AML-193 (cell line): ENCODE measurements around the gene FAM72D.
"Not testable (repeated sequence)": the region's sequence is repeated elsewhere in the genome, so short reads cannot be mapped to it uniquely, and the experiment has no call there.

Source experiments
- DNase-seq, 2 experiments: peaks; one replicate each; lab custom pipeline; 2025; lab: John Stamatoyannopoulos, UW

Gene FAM72D

GRCh38 chr1:145082483-145083255 lies 13.1 kb upstream of the FAM72D start:
- DNase-seq, result not testable (repeated sequence)

GRCh38 chr1:145093517-145094149 lies 2.1 kb upstream of the FAM72D start:
- DNase-seq, result not testable (repeated sequence)

- DNase-seq, result not testable (repeated sequence)
These were observed 1.0 kb upstream of the FAM72D start for GRCh38 chr1:145094655-145095211.

- DNase-seq, result not testable (repeated sequence)
These were observed 6.0 kb downstream of the FAM72D start for GRCh38 chr1:145101725-145102124.

- not testable (repeated sequence) for DNase-seq
These were observed 7.5 kb downstream of the FAM72D start for GRCh38 chr1:145103294-145103693.

GRCh38 chr1:145111674-145112073 lies 15.9 kb downstream of the FAM72D start:
- not testable (repeated sequence) for DNase-seq

- DNase-seq, result not testable (repeated sequence)
These were observed 16.9 kb downstream of the FAM72D start for GRCh38 chr1:145112703-145113102.

GRCh38 chr1:145114560-145115057 lies 18.8 kb downstream of the FAM72D start:
- DNase-seq, result not testable (repeated sequence)

- DNase-seq, result not testable (repeated sequence)
These were observed 20.1 kb downstream of the FAM72D start for GRCh38 chr1:145115587-145116493.

GRCh38 chr1:145119842-145120241 lies 24.1 kb downstream of the FAM72D start:
- DNase-seq, result not testable (repeated sequence)

GRCh38 chr1:145122344-145123061 lies 26.7 kb downstream of the FAM72D start:
- DNase-seq, result not testable (repeated sequence)

- DNase-seq, result not testable (repeated sequence)
These were observed 27.3 kb downstream of the FAM72D start for GRCh38 chr1:145123062-145123395.

- not testable (repeated sequence) for DNase-seq
These were observed 28.3 kb downstream of the FAM72D start for GRCh38 chr1:145123992-145124641.

- DNase-seq, result not testable (repeated sequence)
These were observed 29.3 kb downstream of the FAM72D start for GRCh38 chr1:145125112-145125511.

GRCh38 chr1:145127144-145127543 lies 31.4 kb downstream of the FAM72D start:
- not testable (repeated sequence) for DNase-seq

- DNase-seq, result not testable (repeated sequence)
These were observed 33.1 kb downstream of the FAM72D start for GRCh38 chr1:145128697-145129469.

- not testable (repeated sequence) for DNase-seq
These were observed 38.7 kb downstream of the FAM72D start for GRCh38 chr1:145134476-145134875.

- DNase-seq, result not testable (repeated sequence)
These were observed 44.8 kb downstream of the FAM72D start for GRCh38 chr1:145140549-145140948.

GRCh38 chr1:145144264-145144913 lies 48.6 kb downstream of the FAM72D start:
- DNase-seq, result not testable (repeated sequence)
